Measurements from ENCODE around the gene PHKG2. TPM values are rescaled to one million over a fixed set of nuclear protein-coding genes. Genes with fewer than 3 reads are reported as not detected.
A peak's percentile ranks its signal among the peaks of the same experiment; 100 is the strongest.

Gene PHKG2
- total and polyA plus RNA-seq, 7 experiments from 2014 or later = 33.2 to 57.8 (median 45.0) TPM

- Histone ChIP-seq H3K27me3 (ENCODE audit: control insufficient read depth in 2 of 2, insufficient read depth in 2 of 2, low read length in 2 of 2) (no peaks in the 10 kb centered on the region), H3K27ac (ENCODE audit: low read depth, low read length) (no peak overlapping the region), H3K4me1 (ENCODE audit: control insufficient read depth in 2 of 2, insufficient read depth in 2 of 2, low read length in 2 of 2) (peaks cover 17 to 20% of the 10 kb centered on the region in 2 donors), H3K4me3 (ENCODE audit: low read length) (no peak overlapping the region), H3K36me3 (ENCODE audit: control insufficient read depth in 2 of 3, insufficient read depth in 3 of 3, low read length in 3 of 3) (peaks cover 0 to 53% (median 3%) of the 10 kb centered on the region in 3 experiments), H3K9me3 (ENCODE audit: control insufficient read depth in 2 of 3, low read length in 3 of 3) (no peaks in the 10 kb centered on the region)
- ChIA-PET CTCF (interaction anchor here (0.6 kb wide), 1 partner anchor 1093 kb away, joined by 3 read pairs; no protein-coding TSS in a partner anchor), POLR2A (interaction anchor here (1.0 to 2.5 kb wide), 3 partner anchors 10 to 15 kb away, joined by 3 to 17 read pairs (median 3); partner anchors contain the start of gene PHKG2)
- intact Hi-C loops (cut with micrococcal nuclease) = no loop called here
- Mint-ChIP-seq H3K27me3 (no peaks in the 10 kb centered on the region), H3K4me3 (no peak overlapping the region), H3K4me1 (peaks cover 19 to 39% (median 27%) of the 10 kb centered on the region in 7 donors), H3K36me3 (peaks cover 0 to 14% (median 4%) of the 10 kb centered on the region in 5 donors), H3K9me3 (no peaks in the 10 kb centered on the region), H3K27ac (no peak overlapping the region)
- DNase-seq = no peak
- peak; percentile 13 for ATAC-seq
These were observed 10.8 kb downstream of the PHKG2 start for GRCh38 chr16:30758988-30759491.

- H3K4me1 Mint-ChIP-seq = peaks cover 21 to 37% (median 27%) of the 10 kb centered on the region in 7 donors
- Histone ChIP-seq H3K36me3 (ENCODE audit: control insufficient read depth in 2 of 3, insufficient read depth in 3 of 3, low read length in 3 of 3) (peaks cover 9 to 56% (median 12%) of the 10 kb centered on the region in 3 experiments), H3K27ac (ENCODE audit: low read depth, low read length) (no peak overlapping the region), H3K9me3 (ENCODE audit: control insufficient read depth in 2 of 3, low read length in 3 of 3) (no peaks in the 10 kb centered on the region), H3K4me3 (ENCODE audit: low read length) (no peak overlapping the region), H3K4me1 (ENCODE audit: control insufficient read depth in 2 of 2, insufficient read depth in 2 of 2, low read length in 2 of 2) (peaks cover 17 to 20% of the 10 kb centered on the region in 2 donors), H3K27me3 (ENCODE audit: control insufficient read depth in 2 of 2, insufficient read depth in 2 of 2, low read length in 2 of 2) (no peaks in the 10 kb centered on the region)
- intact Hi-C loops (cut with micrococcal nuclease) = loop anchor here (5.0 kb wide), 3 partner anchors 103 to 142 kb away; partner anchors contain the start of genes CTF1 (in 1 of the 2) and FBRS (in 1 of the 2)
- ChIA-PET CTCF (no interaction called here), POLR2A (interaction anchor here (1.0 to 2.5 kb wide), 2 partner anchors 11 to 16 kb away, joined by 3 to 17 read pairs; partner anchors contain the start of gene PHKG2)
- H3K27ac Mint-ChIP-seq = no peak overlapping the region
- peaks cover 0 to 12% (median 1%) of the 10 kb centered on the region in 5 donors for H3K36me3 Mint-ChIP-seq
- H3K9me3 Mint-ChIP-seq = no peaks in the 10 kb centered on the region
- no peak for ATAC-seq
- H3K4me3 Mint-ChIP-seq = peak overlapping the region in 9 of 10 donors; percentile 2 to 98 (median 74)
- no peak for DNase-seq
- no peaks in the 10 kb centered on the region for H3K27me3 Mint-ChIP-seq
These were observed 11.9 kb downstream of the PHKG2 start for GRCh38 chr16:30760001-30760559.

GRCh38 chr16:30760577-30761426 lies 12.6 kb downstream of the PHKG2 start:
- H3K4me3 Mint-ChIP-seq = peak overlapping the region; percentile 96 to 98 (median 97)
- POLR2A ChIA-PET = interaction anchor here (1.1 to 2.5 kb wide), 2 partner anchors 12 to 13 kb away, joined by 5 to 17 read pairs; partner anchors contain the start of gene PHKG2
- no peaks in the 10 kb centered on the region for H3K9me3 Mint-ChIP-seq
- intact Hi-C loops (cut with micrococcal nuclease) = loop anchor here (5.0 kb wide), 3 partner anchors 104 to 141 kb away; partner anchors contain the start of genes CTF1 (in 1 of the 2) and FBRS (in 1 of the 2)
- Histone ChIP-seq H3K9me3 (ENCODE audit: control insufficient read depth in 2 of 3, low read length in 3 of 3) (no peaks in the 10 kb centered on the region), H3K4me1 (ENCODE audit: control insufficient read depth in 2 of 2, insufficient read depth in 2 of 2, low read length in 2 of 2) (peaks cover 17 to 22% of the 10 kb centered on the region in 2 donors), H3K27me3 (ENCODE audit: control insufficient read depth in 2 of 2, insufficient read depth in 2 of 2, low read length in 2 of 2) (no peaks in the 10 kb centered on the region), H3K27ac (ENCODE audit: low read depth, low read length) (peak overlapping the region; percentile 88), H3K36me3 (ENCODE audit: control insufficient read depth in 2 of 3, insufficient read depth in 3 of 3, low read length in 3 of 3) (peaks cover 16 to 58% (median 19%) of the 10 kb centered on the region in 3 experiments), H3K4me3 (ENCODE audit: low read length) (peak overlapping the region; percentile 99)
- H3K27ac Mint-ChIP-seq = peak overlapping the region in 8 of 9 donors; percentile 9 to 96 (median 74)
- no peaks in the 10 kb centered on the region for H3K27me3 Mint-ChIP-seq
- CTCF ChIA-PET = no interaction called here
- ATAC-seq = no peak
- peaks cover under 1 to 16% (median 7%) of the 10 kb centered on the region in 5 donors for H3K36me3 Mint-ChIP-seq
- DNase-seq = no peak
- peaks cover 21 to 37% (median 30%) of the 10 kb centered on the region in 7 donors for H3K4me1 Mint-ChIP-seq

- Histone ChIP-seq H3K4me1 (ENCODE audit: control insufficient read depth in 2 of 2, insufficient read depth in 2 of 2, low read length in 2 of 2) (peaks cover 17 to 25% of the 10 kb centered on the region in 2 donors), H3K36me3 (ENCODE audit: control insufficient read depth in 2 of 3, insufficient read depth in 3 of 3, low read length in 3 of 3) (peaks cover 22 to 58% (median 23%) of the 10 kb centered on the region in 3 experiments), H3K9me3 (ENCODE audit: control insufficient read depth in 2 of 3, low read length in 3 of 3) (no peaks in the 10 kb centered on the region), H3K4me3 (ENCODE audit: low read length) (peak overlapping the region; percentile 99), H3K27ac (ENCODE audit: low read depth, low read length) (peak overlapping the region; percentile 88), H3K27me3 (ENCODE audit: control insufficient read depth in 2 of 2, insufficient read depth in 2 of 2, low read length in 2 of 2) (no peaks in the 10 kb centered on the region)
- peak overlapping the region; percentile 96 to 98 (median 97) for H3K4me3 Mint-ChIP-seq
- H3K36me3 Mint-ChIP-seq = peaks cover 3 to 19% (median 10%) of the 10 kb centered on the region in 5 donors
- H3K27ac Mint-ChIP-seq = peak overlapping the region; percentile 82 to 96 (median 93)
- POLR2A ChIA-PET = interaction anchor here (1.1 kb wide), 1 partner anchor 14 kb away, joined by 5 read pairs; the partner anchor contains the start of gene PHKG2
- H3K9me3 Mint-ChIP-seq = no peaks in the 10 kb centered on the region
- DNase-seq = peak in 3 of 9 donors; percentile 12 to 47 (median 24)
- CTCF ChIA-PET = no interaction called here
- intact Hi-C loops (cut with micrococcal nuclease) = loop anchor here (5.0 kb wide), 3 partner anchors 104 to 141 kb away; partner anchors contain the start of genes CTF1 (in 1 of the 2) and FBRS (in 1 of the 2)
- H3K27me3 Mint-ChIP-seq = no peaks in the 10 kb centered on the region
- peaks cover 21 to 37% (median 30%) of the 10 kb centered on the region in 7 donors for H3K4me1 Mint-ChIP-seq
- peak; percentile 24 for ATAC-seq
These were observed 13.3 kb downstream of the PHKG2 start for GRCh38 chr16:30761427-30761927.

GRCh38 chr16:30761928-30762902 lies 14.0 kb downstream of the PHKG2 start, which contains the start of the genes CFAP119 and RNF40:
Gene CFAP119, minus strand, starts transcription at chr16:30762062. Its CDS starts 314 bp downstream, at chr16:30761748.
Gene RNF40, plus strand, starts transcription at chr16:30762322. Its CDS starts 224 bp downstream, at chr16:30762546.
- H3K4me1 Mint-ChIP-seq = peaks cover 21 to 41% (median 32%) of the 10 kb centered on the region in 7 donors
- peak; percentile 96 for ATAC-seq
- H3K27me3 Mint-ChIP-seq = no peaks in the 10 kb centered on the region
- Histone ChIP-seq H3K27ac (ENCODE audit: low read depth, low read length) (peak within 1 kb of the TSS; percentile 88), H3K36me3 (ENCODE audit: control insufficient read depth in 2 of 3, insufficient read depth in 3 of 3, low read length in 3 of 3) (peaks cover 22 to 59% (median 26%) of the 10 kb centered on the region in 3 experiments), H3K9me3 (ENCODE audit: control insufficient read depth in 2 of 3, low read length in 3 of 3) (no peaks in the 10 kb centered on the region), H3K4me1 (ENCODE audit: control insufficient read depth in 2 of 2, insufficient read depth in 2 of 2, low read length in 2 of 2) (peaks cover 17 to 32% of the 10 kb centered on the region in 2 donors), H3K27me3 (ENCODE audit: control insufficient read depth in 2 of 2, insufficient read depth in 2 of 2, low read length in 2 of 2) (no peaks in the 10 kb centered on the region), H3K4me3 (ENCODE audit: low read length) (peak within 1 kb of the TSS; percentile 99)
- H3K27ac Mint-ChIP-seq = peak within 1 kb of the TSS; percentile 82 to 96 (median 93)
- H3K36me3 Mint-ChIP-seq = peaks cover 3 to 23% (median 13%) of the 10 kb centered on the region in 5 donors
- peak; percentile 73 to 97 (median 88) for DNase-seq
- H3K4me3 Mint-ChIP-seq = peak within 1 kb of the TSS; percentile 96 to 98 (median 97)
- intact Hi-C loops (cut with micrococcal nuclease) = loop anchor here (1.0 to 5.0 kb wide), 16 partner anchors 13 to 697 kb away; partner anchors contain the start of genes FBRS (in 2 of the 2), PHKG2 (in 2 of the 2), ARMC5 (in 1 of the 2) and CTF1 (in 1 of the 2)
- ChIA-PET POLR2A (interaction anchor here (0.8 to 3.2 kb wide), 3 partner anchors 13 to 14 kb away, joined by 5 to 9 read pairs (median 5); partner anchors contain the start of gene PHKG2), CTCF (no interaction called here)
- H3K9me3 Mint-ChIP-seq = no peaks in the 10 kb centered on the region

Data from naive thymus-derived CD4-positive, alpha-beta T cell (primary cell).